WI38 (cell line): Measurements from ENCODE around the gene KLHL8.

Source experiments
- H3K4me3 ChIP-seq: 2 replicates; pipeline ENCODE4 v1.5.1; 2011; ENCODE audit warnings: low read depth, mild to moderate bottlenecking, control low read depth, low read length
- CTCF ChIP-seq: IDR thresholded peaks from 2 replicates; pipeline ENCODE4 v1.5.1; 2012; ENCODE audit warnings: low read depth, mild to moderate bottlenecking, control low read depth, low read length

The KLHL8 gene

GRCh38 chr4:87257523-87257922 is 37.1 kb upstream of the KLHL8 start:
- H3K4me3 ChIP-seq: no peak overlapping the region
- TF ChIP-seq CTCF: no peak

- TF ChIP-seq CTCF: no peak
Measured at GRCh38 chr4:87255755-87256154, 35.3 kb upstream of the KLHL8 start.

GRCh38 chr4:87251106-87251505 is 30.7 kb upstream of the KLHL8 start:
- H3K4me3 ChIP-seq: no peak overlapping the region
- no peak for TF ChIP-seq CTCF

More at GRCh38 chr4:87255755-87256154, 35.3 kb upstream of the KLHL8 start:
- no peak overlapping the region for H3K4me3 ChIP-seq

GRCh38 chr4:87250294-87250693 is 29.9 kb upstream of the KLHL8 start:
- H3K4me3 ChIP-seq: no peak overlapping the region
- TF ChIP-seq CTCF: no peak

DNA sequence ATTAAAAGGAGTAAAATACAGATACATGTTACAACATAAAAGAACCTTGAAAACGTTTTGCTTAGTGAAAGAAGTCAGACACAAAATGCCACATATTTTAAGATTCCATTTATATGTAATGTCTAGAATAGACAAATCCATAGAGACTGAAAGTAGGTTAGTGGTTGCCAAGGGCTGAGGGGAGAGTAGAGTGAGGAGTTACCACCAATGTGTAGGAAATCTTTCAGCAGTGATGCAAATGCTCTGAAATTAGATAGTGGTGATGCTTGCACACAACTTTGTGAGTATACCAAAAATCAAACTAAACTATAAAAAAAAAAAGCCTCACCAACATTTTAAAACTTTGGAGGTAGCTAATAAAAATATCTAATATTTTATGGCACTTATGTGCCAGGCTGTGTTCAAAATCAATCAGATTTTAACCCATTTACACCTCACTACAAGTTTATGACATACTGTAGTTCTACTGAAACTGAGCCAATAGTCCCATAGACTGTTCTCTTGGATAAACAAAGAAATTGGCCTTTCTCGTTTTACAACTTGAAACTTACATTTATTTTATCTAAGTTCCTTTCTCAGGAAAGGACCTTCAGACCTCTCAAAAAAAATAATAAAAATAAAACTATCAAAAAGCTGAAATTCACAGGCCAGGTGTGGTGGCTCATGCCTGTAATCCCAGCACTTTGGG is 29.1 kb upstream of the KLHL8 start:
- no peak overlapping the region for H3K4me3 ChIP-seq
- TF ChIP-seq CTCF: no peak

DNA sequence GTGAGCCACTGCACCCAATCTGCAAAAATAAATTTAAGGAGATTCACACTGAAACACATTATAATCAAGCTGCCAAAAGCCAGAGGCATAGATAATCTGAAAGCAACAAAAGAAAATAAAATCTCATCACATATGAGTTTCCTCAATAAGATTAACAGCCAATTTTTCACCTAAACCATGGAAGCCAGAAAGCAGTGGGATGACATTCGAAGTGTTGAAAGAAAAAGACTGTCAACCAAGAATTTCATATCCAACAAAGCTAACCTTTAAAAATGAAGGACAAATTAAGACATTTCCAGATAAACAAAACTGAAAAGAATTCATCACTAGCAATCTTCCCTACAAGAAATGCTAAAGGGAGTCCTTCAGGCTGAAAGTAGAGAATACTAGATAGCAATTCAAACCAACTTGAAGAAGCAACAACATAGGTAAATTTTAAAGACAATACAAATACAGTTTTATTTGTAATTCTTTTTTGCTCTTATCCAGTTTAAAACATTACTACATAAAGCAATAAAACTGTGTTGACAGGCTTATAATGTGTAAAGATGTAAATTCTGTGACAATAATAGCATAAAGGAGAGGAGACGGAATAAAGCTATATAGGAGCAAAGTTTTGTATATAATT is 23.1 kb upstream of the KLHL8 start:
- H3K4me3 ChIP-seq: no peak overlapping the region
- no peak for TF ChIP-seq CTCF

- no peak for TF ChIP-seq CTCF
- no peak overlapping the region for H3K4me3 ChIP-seq
Measured at GRCh38 chr4:87241336-87241735, 20.9 kb upstream of the KLHL8 start.
